A549 (cell line): Measurements from ENCODE around the gene GRIN3A. TPM values are rescaled to one million over a fixed set of nuclear protein-coding genes. Genes with fewer than 3 reads are reported as not detected.
A peak's percentile ranks its signal among the peaks of the same experiment; 100 is the strongest.

Experiments
- ATAC-seq, 2 experiments: fragments of 200-7000 bp in 1 of 2; fragments of >200 bp in 1 of 2; cut with Nextera tagmentation in 1 of 2; cut with Tn5 transposase in 1 of 2; 3 replicates each; pipeline versions ENCODE4 v1.8.0 to v1.9.1; 2018 to 2020; ENCODE audit warnings: mild to moderate bottlenecking in 1 of 2, moderate library complexity in 1 of 2
- CTCF ChIA-PET: fragments of 300-600 bp; sonication (Branson Sonifier 250); formaldehyde crosslinking; extraction: SDS; loops from one replicate; lab custom pipeline; 2021; ENCODE audit warnings: antibody characterized with exemption, inconsistent platforms; lab: Yijun Ruan, JAX
- POLR2A ChIA-PET: fragments of 350-600 bp; formaldehyde crosslinking; extraction: SDS; loops from one replicate; lab custom pipeline; 2021; ENCODE audit warnings: antibody characterized with exemption, inconsistent platforms; lab: Yijun Ruan, JAX
- DNase-seq, 2 experiments: peaks; one replicate each; pipeline versions ENCODE4 v3.0.0 to v3.0.0-alpha.2; 2011 to 2016; ENCODE audit warnings: low read depth in 1 of 2, low spot score in 1 of 2
- FAIRE-seq: peaks from 2 replicates; lab custom pipeline; 2011; peaks lifted over from hg19 to GRCh38; lab: Jason Lieb, UNC
- H3K27ac ChIP-seq, 2 experiments: fragments of >200 bp; sonication (Bioruptor Twin); formaldehyde crosslinking; 3 replicates each; pipeline ENCODE4 v1.5.1; 2016 to 2017
- H3K4me1 ChIP-seq: fragments of >200 bp; sonication (Bioruptor Twin); formaldehyde crosslinking; 3 replicates; pipeline ENCODE4 v1.6.1; 2016
- H3K4me2 ChIP-seq: fragments of >200 bp; sonication (Bioruptor Twin); formaldehyde crosslinking; 3 replicates; pipeline ENCODE4 v1.6.1; 2016
- H3K4me3 ChIP-seq: fragments of >200 bp; sonication (Bioruptor Twin); formaldehyde crosslinking; 3 replicates; pipeline ENCODE4 v1.5.1; 2016
- H3K9me3 ChIP-seq: fragments of >200 bp; sonication (Bioruptor Twin); formaldehyde crosslinking; 3 replicates; pipeline ENCODE4 v1.6.1; 2016
- CBX8 ChIP-seq: fragments of 200-600 bp; sonication (generic); IDR thresholded peaks from 2 replicates; pipeline ENCODE4 v1.6.1; 2016
- CHD2 ChIP-seq: fragments of 150-350 bp; IDR thresholded peaks from 2 replicates; pipeline ENCODE4 v1.6.1; 2014; ENCODE audit warnings: low read length; ENCODE audit not compliant: partially characterized antibody
- CHD4 ChIP-seq: fragments of 200-600 bp; sonication (generic); IDR thresholded peaks from 2 replicates; pipeline ENCODE4 v1.6.1; 2016; ENCODE audit warnings: antibody characterized with exemption, mild to moderate bottlenecking, borderline replicate concordance
- EP300 ChIP-seq, 2 experiments: fragments of >200 bp; sonication (Bioruptor Twin); formaldehyde crosslinking; IDR thresholded peaks; 2 replicates in 1 of 2; 3 replicates in 1 of 2; pipeline ENCODE4 v1.6.1; 2016 to 2017
- ESRRA ChIP-seq: fragments of 150-350 bp; IDR thresholded peaks from 2 replicates; pipeline ENCODE4 v1.6.1; 2014; ENCODE audit warnings: mild to moderate bottlenecking, low read length, borderline replicate concordance
- FOXS1 ChIP-seq: fragments of 250-450 bp; sonication (Bioruptor Pico); IDR thresholded peaks from 2 replicates; pipeline ENCODE4 v1.5.0; 2020; ENCODE audit warnings: mild to moderate bottlenecking, moderate library complexity
- HMGXB4 ChIP-seq: fragments of 250-450 bp; sonication (Bioruptor Pico); IDR thresholded peaks from 2 replicates; pipeline ENCODE4 v1.5.0; 2021; ENCODE audit warnings: mild to moderate bottlenecking, moderate library complexity, borderline replicate concordance
- HOXB5 ChIP-seq: fragments of 250-450 bp; sonication (Bioruptor Pico); IDR thresholded peaks from 2 replicates; pipeline ENCODE4 v1.5.0; 2020; ENCODE audit warnings: mild to moderate bottlenecking, moderate library complexity
- JUN ChIP-seq, 2 experiments: fragments of >200 bp; sonication (Bioruptor Twin); formaldehyde crosslinking; IDR thresholded peaks; 2 replicates in 1 of 2; 3 replicates in 1 of 2; pipeline ENCODE4 v1.6.1; 2016 to 2017
- MAZ ChIP-seq: fragments of 150-350 bp; IDR thresholded peaks from 2 replicates; pipeline ENCODE4 v1.6.1; 2014; ENCODE audit warnings: antibody characterized with exemption, low read depth, low read length, borderline replicate concordance
- PHF8 ChIP-seq: fragments of 200-600 bp; sonication (generic); IDR thresholded peaks from 2 replicates; pipeline ENCODE4 v1.6.1; 2016; ENCODE audit warnings: low read depth, mild to moderate bottlenecking, antibody characterized with exemption, moderate library complexity, borderline replicate concordance
- POLR2A ChIP-seq: IDR thresholded peaks from 2 replicates; pipeline ENCODE4 v1.6.1; 2012; ENCODE audit warnings: mild to moderate bottlenecking, low read length
- POLR2AphosphoS2 ChIP-seq: conservative IDR thresholded peaks from 2 replicates; pipeline ENCODE4 v1.6.1; 2012; ENCODE audit warnings: low read length, improper control_type of control experiment, inconsistent platforms
- RAD21 ChIP-seq, 2 experiments: fragments of >200 bp in 1 of 2; sonication (Bioruptor Twin) in 1 of 2; formaldehyde crosslinking in 1 of 2; IDR thresholded peaks in 1 of 2; conservative IDR thresholded peaks in 1 of 2; 2 replicates in 1 of 2; 3 replicates in 1 of 2; pipeline ENCODE4 v1.6.1; 2012 to 2018; ENCODE audit warnings: inconsistent platforms in 1 of 2
- RCOR1 ChIP-seq: fragments of 150-350 bp; IDR thresholded peaks from 2 replicates; pipeline ENCODE4 v1.6.1; 2014; ENCODE audit warnings: antibody characterized with exemption, low read length, low read depth
- SREBF2 ChIP-seq: fragments of 450-650 bp; IDR thresholded peaks from 2 replicates; pipeline ENCODE4 v1.6.1; 2014; ENCODE audit warnings: mild to moderate bottlenecking, moderate library complexity
- ZC3H11A ChIP-seq: fragments of 450-650 bp; IDR thresholded peaks from 2 replicates; pipeline ENCODE4 v1.6.1; 2014; ENCODE audit warnings: antibody characterized with exemption, mild to moderate bottlenecking
- ZFP36 ChIP-seq: fragments of 450-650 bp; IDR thresholded peaks from 2 replicates; pipeline ENCODE4 v1.6.1; 2014; ENCODE audit warnings: borderline replicate concordance; ENCODE audit not compliant: partially characterized antibody
- ZSCAN20 ChIP-seq: fragments of 250-450 bp; sonication (Bioruptor Pico); IDR thresholded peaks from 2 replicates; pipeline ENCODE4 v1.8.0; 2022; ENCODE audit warnings: mild to moderate bottlenecking, moderate library complexity
- WGBS: methylation state at CpG from one replicate; pipeline ENCODE4 v1.1.6; 2017; ENCODE audit errors: missing lambda C conversion rate; 5-methylcytosine and 5-hydroxymethylcytosine counted together
- polyA minus RNA-seq: library from RNA; depleted of rRNA, polyadenylated mRNA; stranded (reverse); fragments of >200 nt; gene quantifications from 2 replicates; pipeline ENCODE4 v1.2.3, GENCODE V29; 2011; rRNA and poly(A)+ RNA removed
- polyA plus RNA-seq, 4 experiments: library from polyadenylated mRNA; depleted of rRNA in 3 of 4; stranded (reverse); fragments of >200 nt; fragmentation: RNase III in 1 of 4; extraction: RNeasy Plus Mini Kit Qiagen cat#74134 plus additional on column Dnase treatment in 1 of 4; gene quantifications; 2 replicates in 3 of 4; 3 replicates in 1 of 4; pipeline ENCODE4 v1.2.3, GENCODE V29; 2011 to 2017
- TF ChIP-seq, protein P1 (sequence below): IDR thresholded peaks from 2 replicates; pipeline ENCODE4 v1.6.1; 2012

The GRIN3A gene
- polyA plus RNA-seq (2011; rRNA removed) (not detected in 2 replicates), polyA plus RNA-seq (2017; fragmentation: RNase III; extraction: RNeasy Plus Mini Kit Qiagen cat#74134 plus additional on column Dnase treatment) (not detected in 3 replicates), polyA minus RNA-seq (not detected in 2 replicates)
- polyA plus RNA-seq (2012; cell fraction: cytosol; rRNA removed), result not detected in 2 replicates
- not detected in 2 replicates for polyA plus RNA-seq (2012; cell fraction: nucleus; rRNA removed)

- POLR2A ChIA-PET, result no interaction called here
- Histone ChIP-seq H3K27ac (no peak within 1 kb of the TSS), H3K4me1 (no peaks in the 10 kb centered on the region), H3K4me2 (peak within 1 kb of the TSS; percentile 97), H3K4me3 (peak within 1 kb of the TSS; percentile 46), H3K9me3 (no peaks in the 10 kb centered on the region)
- 12% methylated on average over 24 of the region's 26 CpGs for WGBS
- peak; percentile 73 to 88 for ATAC-seq
- no peak for FAIRE-seq
- CTCF ChIA-PET, result interaction anchor here (0.7 to 2.6 kb wide), 3 partner anchors 11 to 1481 kb away, joined by 3 to 9 read pairs (median 4); no protein-coding TSS in a partner anchor
- TF ChIP-seq HMGXB4 (CRISPR knock-in tag), result no peak
- TF ChIP-seq RAD21 (conservative IDR thresholded peaks at IDR 0.05 in 1 of 2, IDR thresholded peaks at IDR 0.05 in 1 of 2), result peak in 1 of 2 experiments; percentile 43; a peak in 3 of 5 replicates
- no peak for TF ChIP-seq FOXS1 (CRISPR knock-in tag)
- DNase-seq, result peak; percentile 6 to 18
Measured at GRCh38 chr9:101738566-101739183, at the start of gene GRIN3A. Gene GRIN3A, minus strand, starts transcription at chr9:101738647. Its CDS starts 668 bp downstream, at chr9:101737979.

DNA sequence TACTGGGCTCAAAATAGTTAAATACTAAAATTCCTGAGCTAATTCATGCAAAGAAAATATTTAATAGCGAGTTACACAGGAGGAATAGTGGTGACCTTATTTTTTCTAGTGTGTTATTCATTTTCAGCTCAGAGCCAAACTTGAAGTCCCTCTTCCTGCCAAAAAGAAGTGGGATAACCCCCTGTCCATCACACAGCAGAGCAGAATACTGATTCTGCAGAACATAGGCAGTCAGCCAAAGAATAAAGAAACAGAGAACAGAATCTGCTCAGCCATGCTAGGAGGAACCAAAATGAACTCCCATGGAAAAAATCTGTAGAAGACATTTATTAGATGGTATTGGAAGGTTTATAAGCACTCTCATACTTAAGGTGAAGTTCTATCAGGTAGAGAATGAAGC lies 49.4 kb upstream of the GRIN3A start:
- WGBS, result 0% methylated on average over 1 of the region's 1 CpG
- Histone ChIP-seq H3K4me2 (no peak overlapping the region), H3K4me1 (no peaks in the 10 kb centered on the region), H3K4me3 (no peak overlapping the region), H3K27ac (no peak overlapping the region), H3K9me3 (no peaks in the 10 kb centered on the region)
- no peak for ATAC-seq
- ChIA-PET CTCF (no interaction called here), POLR2A (no interaction called here)
- FAIRE-seq, result no peak
- DNase-seq, result no peak
- TF ChIP-seq MAZ (no peak), POLR2AphosphoS2 (no peak), ZFP36 (no peak)
- TF ChIP-seq, all 56 proteins: peak for 0

GRCh38 chr9:101778332-101778731 lies 39.9 kb upstream of the GRIN3A start:
- TF ChIP-seq ZSCAN20 (CRISPR knock-in tag) (no peak), EP300 (IDR thresholded peaks at IDR 0.05) (no peak), CHD4 (no peak), POLR2A (no peak), ESRRA (no peak), RAD21 (conservative IDR thresholded peaks at IDR 0.05 in 1 of 2, IDR thresholded peaks at IDR 0.05 in 1 of 2) (no peak), RCOR1 (no peak), SREBF2 (no peak), HOXB5 (CRISPR knock-in tag) (no peak), JUN (IDR thresholded peaks at IDR 0.05) (no peak), PHF8 (no peak), ZC3H11A (no peak), CHD2 (no peak), CBX8 (no peak)
- TF ChIP-seq, protein P1, sequence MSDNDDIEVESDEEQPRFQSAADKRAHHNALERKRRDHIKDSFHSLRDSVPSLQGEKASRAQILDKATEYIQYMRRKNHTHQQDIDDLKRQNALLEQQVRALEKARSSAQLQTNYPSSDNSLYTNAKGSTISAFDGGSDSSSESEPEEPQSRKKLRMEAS, result no peak
- TF ChIP-seq, all 56 proteins: peak for 0
- H3K4me1 ChIP-seq, result no peaks in the 10 kb centered on the region
- no peak overlapping the region for H3K4me3 ChIP-seq
- no peak overlapping the region for H3K27ac ChIP-seq
- WGBS, result 5% methylated on average over 4 of the region's 4 CpGs
- ATAC-seq (no peak), FAIRE-seq (no peak), DNase-seq (no peak)
- H3K4me2 ChIP-seq, result no peak overlapping the region
- CTCF ChIA-PET, result no interaction called here
- H3K9me3 ChIP-seq, result no peaks in the 10 kb centered on the region
- POLR2A ChIA-PET, result no interaction called here
